SW 1271 (cell line): ENCODE data around the gene SGMS1.
A peak's percentile ranks its signal among the peaks of the same experiment; 100 is the strongest.

Experiments used
- DNase-seq, 2 experiments: peaks; one replicate each; lab custom pipeline; 2025; lab: John Stamatoyannopoulos, UW

The SGMS1 gene

GRCh38 chr10:50636618-50637579 is 13.1 kb upstream of the SGMS1 start:
- no peak for DNase-seq

DNA sequence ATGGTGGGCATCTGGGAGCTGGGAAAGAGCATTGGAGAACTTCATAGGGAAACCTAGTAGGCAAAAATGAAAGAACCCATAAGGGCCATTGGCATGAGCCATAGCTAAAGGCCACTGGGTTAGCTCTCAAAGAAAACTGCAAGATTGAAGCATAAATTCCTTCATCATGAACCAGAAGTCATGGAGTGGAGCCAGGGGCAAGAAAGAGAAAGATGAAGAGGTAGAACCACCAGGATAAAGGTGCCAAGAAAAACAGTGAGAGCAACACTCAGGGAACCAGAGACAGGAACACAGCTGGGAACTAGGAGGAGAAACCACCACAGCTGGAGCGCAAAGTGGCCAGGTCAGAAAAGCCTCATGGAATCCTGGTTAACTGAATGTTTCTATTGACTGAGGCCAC is 11.5 kb upstream of the SGMS1 start:
- DNase-seq, result no peak

DNA sequence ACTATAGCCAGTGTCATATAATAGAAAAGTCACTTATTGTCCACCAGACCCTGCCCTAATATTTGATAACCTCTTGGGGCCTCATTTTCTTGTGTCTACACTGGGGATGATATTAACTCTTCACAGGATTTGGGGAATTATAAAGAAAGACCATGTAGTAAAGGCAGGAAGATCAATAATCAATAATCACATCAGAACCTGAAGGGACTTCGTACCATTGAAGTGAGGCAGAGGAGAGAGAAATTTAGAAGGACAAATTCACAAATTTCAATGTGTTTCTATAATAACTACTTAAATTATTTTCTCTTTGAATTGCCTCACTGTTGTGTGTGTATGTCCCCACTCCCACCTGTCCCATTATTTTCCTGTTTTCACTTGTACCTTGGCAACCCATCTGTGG is 10.7 kb upstream of the SGMS1 start:
- no peak for DNase-seq

DNA sequence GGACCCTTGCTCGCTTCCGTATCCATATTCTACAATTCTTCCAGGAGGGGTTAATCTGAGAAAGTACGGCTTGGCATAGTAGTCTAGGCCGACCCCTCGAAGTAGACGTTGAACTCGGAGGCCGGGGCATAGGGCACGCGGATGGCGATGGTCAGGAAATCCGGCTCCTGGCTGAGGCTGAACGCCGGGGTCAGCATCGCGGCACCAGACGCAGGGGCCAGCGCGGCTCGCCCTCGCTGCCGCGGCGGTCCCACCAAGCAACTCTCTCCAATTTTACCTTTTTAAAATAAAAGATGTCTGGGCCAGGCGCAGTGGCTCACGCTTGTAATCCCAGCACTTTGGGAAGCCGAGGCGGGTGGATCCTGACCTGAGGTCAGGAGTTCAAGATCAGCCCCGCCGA is 7.3 kb upstream of the SGMS1 start:
- no peak for DNase-seq

- DNase-seq, result no peak
These were observed 5.9 kb upstream of the SGMS1 start for GRCh38 chr10:50629495-50630122.

- no peak for DNase-seq
These were observed 4.1 kb upstream of the SGMS1 start for GRCh38 chr10:50627896-50628295.

- no peak for DNase-seq
These were observed 3.7 kb upstream of the SGMS1 start for GRCh38 chr10:50627443-50627842.

DNA sequence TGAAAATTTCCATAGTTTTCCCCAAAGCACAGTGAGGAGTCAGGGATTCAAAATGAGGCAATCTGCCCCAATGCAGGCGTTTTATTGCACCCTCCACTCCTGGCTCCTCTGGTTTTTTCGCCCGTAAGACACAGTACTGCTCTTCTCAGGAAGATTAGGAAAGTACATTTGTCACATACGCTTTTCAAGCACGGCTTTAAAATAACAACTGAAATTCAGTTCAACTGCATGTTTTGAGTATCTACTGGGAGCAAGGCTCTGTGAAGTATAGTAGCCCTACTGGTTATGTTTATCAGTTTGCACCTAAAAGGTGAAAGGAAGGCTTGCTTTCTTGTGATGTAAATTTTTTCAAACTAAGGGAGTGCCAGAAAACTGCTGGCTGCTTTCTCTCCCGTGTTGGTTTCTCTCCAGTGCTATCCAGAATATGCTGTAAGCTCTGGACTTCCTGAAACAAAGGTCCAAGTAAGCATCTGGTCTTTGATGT is 1.9 kb upstream of the SGMS1 start:
- DNase-seq, result peak in 1 of 2 experiments; percentile 27

DNA sequence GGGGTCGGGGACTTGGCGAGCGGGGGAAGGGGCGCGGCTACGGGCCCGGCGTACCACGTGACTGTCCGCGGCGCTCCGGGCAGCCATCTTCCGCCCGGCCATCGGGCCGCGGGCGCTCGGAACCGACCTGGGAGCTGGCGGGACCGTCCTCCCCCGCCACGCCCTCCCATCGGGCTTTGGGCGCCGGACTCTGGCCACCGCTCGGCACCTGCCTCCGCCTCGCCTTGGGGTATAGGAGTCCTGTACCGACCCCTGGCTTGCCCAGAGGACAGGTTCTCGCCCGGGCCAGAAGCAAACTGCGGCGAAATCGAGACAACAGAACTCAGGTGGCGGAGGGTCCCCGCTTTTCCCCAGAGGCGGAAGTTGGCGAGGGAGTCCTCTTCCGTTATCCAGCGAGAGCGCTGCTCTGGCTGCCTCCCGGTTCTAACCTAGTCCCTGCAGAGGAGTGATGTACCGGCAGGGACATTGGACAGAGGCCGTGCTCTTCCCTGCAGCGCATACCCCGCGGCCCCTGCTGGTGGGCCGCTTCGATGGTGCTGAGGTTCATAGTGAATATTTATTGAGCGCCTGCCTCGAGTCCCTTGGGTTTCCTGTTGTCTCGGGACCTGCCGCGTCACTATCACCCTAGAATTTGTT is 1.2 kb upstream of the SGMS1 start:
- DNase-seq, result peak; percentile 73 to 78

GRCh38 chr10:50624413-50624865 is 683 bp upstream of the SGMS1 start:
- peak; percentile 73 to 84 for DNase-seq

- DNase-seq, result peak in 1 of 2 experiments; percentile 45
These were observed 772 bp downstream of the SGMS1 start for GRCh38 chr10:50622706-50623662.

DNA sequence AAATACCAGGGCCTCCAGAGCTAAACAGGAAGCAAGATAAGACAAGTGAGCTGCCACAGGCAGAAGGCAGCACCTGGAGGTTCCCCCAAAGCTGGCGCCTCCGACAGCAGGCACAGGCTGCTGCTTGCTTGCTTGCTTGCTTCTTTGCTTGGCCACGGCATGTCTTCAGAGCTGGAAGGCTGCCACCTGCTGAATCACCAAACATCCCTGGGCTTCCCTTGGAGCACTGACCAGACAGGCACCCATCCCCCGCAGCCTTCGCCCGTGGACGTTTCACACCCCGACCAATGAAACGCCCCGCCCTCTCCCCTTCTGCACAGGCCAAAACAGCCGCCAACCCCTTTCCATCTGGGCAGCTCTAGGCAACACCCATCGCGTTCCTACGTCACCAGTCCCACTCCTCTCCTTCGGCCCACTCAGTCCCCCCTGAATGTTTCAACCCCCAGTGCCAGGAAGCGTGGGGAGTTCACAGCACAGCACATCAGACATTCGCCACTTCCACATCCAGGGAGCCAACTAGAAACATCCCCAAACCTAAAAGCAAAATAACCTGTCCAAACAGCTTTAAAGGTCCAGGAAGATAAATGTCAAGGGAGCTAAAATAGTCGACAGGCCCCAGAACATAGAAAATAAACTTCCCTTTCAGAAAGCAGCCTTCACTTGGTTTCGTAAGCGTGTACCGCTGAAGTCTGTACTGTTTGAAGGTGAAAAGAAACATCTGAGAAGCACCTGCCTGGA is 1.6 kb downstream of the SGMS1 start:
- DNase-seq, result peak; percentile 49 to 79

DNA sequence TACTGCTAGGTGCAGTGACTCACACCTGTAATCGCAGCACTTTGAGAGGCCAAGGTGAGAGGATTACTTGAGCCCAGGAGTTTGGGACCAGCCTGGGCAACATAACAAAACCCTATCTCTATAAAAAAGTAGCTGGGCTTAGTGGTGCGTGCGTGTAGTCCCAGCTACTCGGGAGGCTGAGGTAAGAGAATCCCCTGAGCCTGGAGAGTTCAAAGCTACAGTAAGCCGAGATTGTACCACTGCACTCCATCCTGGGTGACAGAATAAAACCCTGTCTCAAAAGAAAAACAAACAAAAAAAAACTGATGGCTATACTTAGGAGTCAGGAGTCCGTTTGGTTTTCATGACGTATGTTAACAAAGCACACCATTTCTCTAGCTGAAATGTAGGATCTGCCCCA is 2.9 kb downstream of the SGMS1 start:
- DNase-seq, result no peak

- DNase-seq, result no peak
These were observed 3.9 kb downstream of the SGMS1 start for GRCh38 chr10:50619882-50620281.

DNA sequence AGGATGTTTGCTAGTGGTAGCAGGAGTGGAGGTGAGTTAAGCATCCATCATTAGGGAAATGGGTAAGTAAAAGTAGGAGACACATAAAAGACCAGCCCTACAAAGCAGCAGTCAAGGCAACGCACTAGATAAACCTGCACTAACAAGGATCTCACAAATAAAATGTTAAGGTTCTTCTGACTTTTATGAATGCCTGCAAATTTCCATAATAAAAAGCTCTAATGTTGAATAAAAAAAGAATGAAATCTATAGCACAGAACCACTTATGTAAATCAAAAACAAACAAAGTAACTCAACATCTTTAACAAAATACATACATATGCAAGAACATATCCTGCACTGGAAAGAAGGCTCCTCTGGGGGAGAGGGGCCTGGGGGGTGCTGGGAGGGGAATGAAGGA is 4.6 kb downstream of the SGMS1 start:
- no peak for DNase-seq

GRCh38 chr10:50618624-50619023 is 5.1 kb downstream of the SGMS1 start:
- DNase-seq, result no peak

DNA sequence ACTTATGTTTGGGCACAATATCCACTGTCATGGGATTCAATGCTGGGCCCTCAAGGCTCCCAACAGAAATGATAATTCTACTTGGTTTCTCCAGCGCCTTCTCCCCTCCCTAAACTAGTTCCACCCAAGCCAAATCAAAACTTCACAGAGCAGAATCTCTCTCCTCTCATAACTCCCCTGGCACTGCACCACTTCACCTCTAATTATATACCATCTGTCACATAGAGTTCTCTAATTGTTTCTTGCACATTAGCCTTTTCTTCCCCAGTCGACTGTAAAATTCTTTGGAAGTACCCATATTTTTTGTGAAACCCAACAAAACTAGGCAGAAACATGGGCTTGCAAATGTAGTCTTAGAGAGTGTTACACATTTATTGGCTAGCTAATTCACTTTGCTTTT is 8.1 kb downstream of the SGMS1 start:
- DNase-seq, result no peak

- no peak for DNase-seq
These were observed 9.2 kb downstream of the SGMS1 start for GRCh38 chr10:50614444-50615137.

DNA sequence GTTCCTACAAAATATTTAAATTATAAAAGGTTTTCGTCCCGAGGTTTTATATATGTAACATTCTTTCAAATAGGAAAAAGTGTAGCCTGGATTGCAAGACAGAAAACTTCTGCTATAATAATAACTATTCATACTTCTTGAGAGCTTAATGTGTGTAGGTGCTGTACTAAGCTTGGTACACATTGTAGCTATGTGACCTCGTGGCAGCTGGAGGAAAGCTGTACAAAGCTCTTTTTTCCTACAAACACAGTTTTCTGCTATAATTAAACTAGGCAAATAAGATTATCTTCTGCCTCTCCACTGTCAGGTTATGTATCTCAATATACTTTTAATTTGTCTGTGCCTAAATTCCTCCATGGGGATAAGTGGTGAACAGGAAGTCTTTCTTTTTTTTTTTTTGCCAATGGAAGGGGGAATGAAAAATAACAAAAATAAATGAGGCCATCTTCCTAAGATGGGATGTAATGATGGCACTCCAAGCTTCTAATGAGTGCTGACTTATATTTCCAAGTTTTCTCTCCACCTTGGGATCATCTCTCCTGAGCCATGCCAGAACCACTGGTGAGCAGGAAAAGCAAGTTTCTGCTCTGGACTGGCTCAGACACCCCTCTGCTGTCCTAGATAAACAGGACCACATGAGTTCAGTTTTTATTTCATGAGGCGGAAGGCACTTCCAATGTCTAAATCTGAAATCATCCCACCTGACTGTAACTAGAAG is 9.9 kb downstream of the SGMS1 start:
- DNase-seq, result no peak
